H9 (cell line): ENCODE measurements around the gene CNOT6. TPM values are rescaled to one million over a fixed set of nuclear protein-coding genes. Genes with fewer than 3 reads are reported as not detected.

ENCODE experiments used
- DNase-seq: peaks from one replicate; pipeline ENCODE4 v3.0.0-alpha.2; 2017
- H2AFZ ChIP-seq: one replicate; pipeline ENCODE4 v1.6.1; 2013; ENCODE audit warnings: mild to moderate bottlenecking, low read length, control low read depth, moderate library complexity
- H2AK5ac ChIP-seq: 2 replicates; pipeline ENCODE4 v1.6.1; 2013; ENCODE audit warnings: low read length, control low read depth, mixed read lengths; ENCODE audit not compliant: insufficient read length
- H2BK120ac ChIP-seq: one replicate; pipeline ENCODE4 v1.6.1; 2013; ENCODE audit warnings: low read depth, mild to moderate bottlenecking, low read length, control low read depth, inconsistent platforms; ENCODE audit not compliant: poor library complexity, severe bottlenecking
- H2BK12ac ChIP-seq: 2 replicates; pipeline ENCODE4 v1.6.1; 2013; ENCODE audit warnings: low read length, control low read depth, mixed read lengths, low read depth; ENCODE audit not compliant: insufficient read length
- H2BK15ac ChIP-seq: 2 replicates; pipeline ENCODE4 v1.6.1; 2013; ENCODE audit warnings: low read depth, low read length, control low read depth
- H2BK20ac ChIP-seq: one replicate; pipeline ENCODE4 v1.6.1; 2013; ENCODE audit warnings: low read depth, mild to moderate bottlenecking, low read length, control low read depth, inconsistent platforms; ENCODE audit not compliant: poor library complexity, severe bottlenecking
- H2BK5ac ChIP-seq: 2 replicates; pipeline ENCODE4 v1.6.1; 2013; ENCODE audit warnings: low read length, control low read depth, mixed read lengths; ENCODE audit not compliant: insufficient read length
- H3K14ac ChIP-seq: 2 replicates; pipeline ENCODE4 v1.6.1; 2013; ENCODE audit warnings: low read length, control low read depth; ENCODE audit not compliant: insufficient read depth
- H3K18ac ChIP-seq: 2 replicates; pipeline ENCODE4 v1.6.1; 2013; ENCODE audit warnings: low read depth, mild to moderate bottlenecking, mixed read lengths, low read length, control low read depth; ENCODE audit not compliant: insufficient read length
- H3K23ac ChIP-seq: 2 replicates; pipeline ENCODE4 v1.6.1; 2013; ENCODE audit warnings: low read length, control low read depth, mixed read lengths, low read depth; ENCODE audit not compliant: insufficient read length
- H3K23me2 ChIP-seq: 2 replicates; pipeline ENCODE4 v1.6.1; 2013; ENCODE audit warnings: low read depth, mild to moderate bottlenecking, mixed read lengths, low read length, control low read depth; ENCODE audit not compliant: insufficient read length, poor library complexity, severe bottlenecking
- H3K27ac ChIP-seq: 2 replicates; pipeline ENCODE4 v1.5.1; 2013; ENCODE audit warnings: low read length, control low read depth, mixed read lengths, low read depth; ENCODE audit not compliant: insufficient read length
- H3K27me3 ChIP-seq: 2 replicates; pipeline ENCODE4 v1.6.1; 2013; ENCODE audit warnings: low read length, control low read depth, inconsistent platforms; ENCODE audit not compliant: insufficient read depth
- H3K4ac ChIP-seq: 2 replicates; pipeline ENCODE4 v1.6.1; 2013; ENCODE audit warnings: low read depth, mild to moderate bottlenecking, control low read depth, inconsistent platforms, low read length, moderate library complexity
- H3K4me1 ChIP-seq: 2 replicates; pipeline ENCODE4 v1.6.1; 2013; ENCODE audit warnings: low read length, control low read depth, inconsistent platforms; ENCODE audit not compliant: insufficient read depth
- H3K4me2 ChIP-seq: 2 replicates; pipeline ENCODE4 v1.6.1; 2013; ENCODE audit warnings: low read length, control low read depth, mixed read lengths; ENCODE audit not compliant: insufficient read length, insufficient read depth
- H3K56ac ChIP-seq: 2 replicates; pipeline ENCODE4 v1.6.1; 2013; ENCODE audit warnings: low read depth, mild to moderate bottlenecking, mixed read lengths, low read length, control low read depth; ENCODE audit not compliant: insufficient read length
- H3K79me1 ChIP-seq: 2 replicates; pipeline ENCODE4 v1.6.1; 2013; ENCODE audit warnings: low read depth, mild to moderate bottlenecking, moderate library complexity, low read length, control low read depth, inconsistent platforms; ENCODE audit not compliant: insufficient read depth, poor library complexity, severe bottlenecking
- H3K79me2 ChIP-seq: 2 replicates; pipeline ENCODE4 v1.6.1; 2013; ENCODE audit warnings: low read length, control low read depth, inconsistent platforms; ENCODE audit not compliant: insufficient read depth
- H3K9ac ChIP-seq: 2 replicates; pipeline ENCODE4 v1.6.1; 2013; ENCODE audit warnings: low read length, control low read depth, mixed read lengths; ENCODE audit not compliant: insufficient read length; ENCODE audit errors: extremely low read depth
- H3K9me3 ChIP-seq: one replicate; pipeline ENCODE4 v1.6.1; 2013; ENCODE audit warnings: low read depth, low read length, inconsistent platforms; ENCODE audit not compliant: control insufficient read depth
- H3T11ph ChIP-seq: one replicate; pipeline ENCODE4 v1.6.1; 2013; ENCODE audit warnings: mild to moderate bottlenecking, low read length, control low read depth, inconsistent platforms
- H4K20me1 ChIP-seq: one replicate; pipeline ENCODE4 v1.6.1; 2013; ENCODE audit not compliant: control insufficient read depth, insufficient read length, insufficient read depth
- H4K5ac ChIP-seq: 2 replicates; pipeline ENCODE4 v1.6.1; 2013; ENCODE audit warnings: low read depth, mild to moderate bottlenecking, mixed read lengths, low read length, control low read depth; ENCODE audit not compliant: insufficient read length
- H4K8ac ChIP-seq: replicated peaks from 2 replicates; pipeline ENCODE4 v1.6.1; 2013; ENCODE audit warnings: low read length, control low read depth, mixed read lengths, low read depth; ENCODE audit not compliant: insufficient read length
- H4K91ac ChIP-seq: 2 replicates; pipeline ENCODE4 v1.6.1; 2013; ENCODE audit warnings: low read depth, mild to moderate bottlenecking, moderate library complexity, mixed read lengths, low read length, control low read depth; ENCODE audit not compliant: insufficient read length
- H3K27ac Mint-ChIP-seq, 3 experiments: 2 replicates in 2 of 3; 3 replicates in 1 of 3; pipeline ENCODE4 v1.8.0; 2020 to 2021; ENCODE audit warnings: mixed read lengths in 3 of 3, mild to moderate bottlenecking in 1 of 3, moderate library complexity in 1 of 3
- H3K27me3 Mint-ChIP-seq: 2 replicates; pipeline ENCODE4 v1.8.0; 2021; ENCODE audit warnings: low read depth, mild to moderate bottlenecking, moderate library complexity, mixed read lengths
- H3K36me3 Mint-ChIP-seq, 3 experiments: 2 replicates in 2 of 3; 3 replicates in 1 of 3; pipeline ENCODE4 v1.8.0; 2020 to 2021; ENCODE audit warnings: low read depth in 3 of 3, mixed read lengths in 3 of 3; ENCODE audit not compliant: insufficient read depth in 1 of 3
- H3K4me1 Mint-ChIP-seq, 2 experiments: 2 replicates each; pipeline ENCODE4 v1.8.0; 2020; ENCODE audit warnings: mixed read lengths in 2 of 2
- H3K4me3 Mint-ChIP-seq, 2 experiments: 2 replicates in 1 of 2; 3 replicates in 1 of 2; pipeline ENCODE4 v1.8.0; 2020 to 2021; ENCODE audit warnings: mild to moderate bottlenecking in 2 of 2, mixed read lengths in 2 of 2, moderate library complexity in 1 of 2
- H3K9me3 Mint-ChIP-seq, 2 experiments: 2 replicates in 1 of 2; 3 replicates in 1 of 2; pipeline ENCODE4 v1.8.0; 2020; ENCODE audit warnings: mild to moderate bottlenecking in 2 of 2, mixed read lengths in 2 of 2, moderate library complexity in 1 of 2
- WGBS: extraction: QIAGEN DNeasy Blood & Tissue Kit; methylation state at CpG from one replicate; pipeline ENCODE4 v1.1.7; 2013; ENCODE audit warnings: missing lambda C conversion rate, low lambda C conversion rate, mixed read lengths; ENCODE audit not compliant: insufficient read length; ENCODE audit errors: extremely low coverage; 5-methylcytosine and 5-hydroxymethylcytosine counted together
- total RNA-seq: library from RNA; stranded (reverse); gene quantifications from 2 replicates; pipeline ENCODE4 v1.2.1, GENCODE V29; 2021
- TF ChIP-seq, protein P1 (sequence below): fragments of 200-600 bp; sonication (generic); conservative IDR thresholded peaks from 3 replicates; pipeline ENCODE4 v1.8.0; 2021; ENCODE audit warnings: antibody characterized with exemption, mild to moderate bottlenecking

The CNOT6 gene
- total RNA-seq, 1 experiment from 2014 or later = 45.0 TPM

DNA sequence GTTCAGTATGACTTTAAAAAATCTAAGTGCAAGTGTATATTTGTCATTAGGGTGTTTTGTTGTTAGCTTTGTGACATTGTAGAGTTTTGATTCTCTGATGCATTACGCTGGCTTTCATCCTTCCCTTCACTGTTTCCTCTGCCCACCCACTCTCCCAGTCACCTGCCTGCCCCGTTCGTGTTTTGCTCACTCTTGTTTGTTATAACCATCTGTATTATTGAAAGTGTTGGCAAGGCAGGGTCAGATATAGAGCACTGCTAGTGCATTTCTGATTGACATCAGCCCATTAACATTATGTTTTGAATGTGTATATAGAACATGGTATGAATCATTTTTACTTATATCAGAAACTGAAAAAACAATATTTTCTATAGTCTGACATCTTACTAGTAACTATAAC lies 69.8 kb downstream of the CNOT6 start:
- H3K4me2 ChIP-seq = no peak overlapping the region
- H4K8ac ChIP-seq = no peak overlapping the region
- Mint-ChIP-seq H3K27ac (0 out of 7 replicates have a peak overlapping the region, but pooled peaks of 1 of the 3 experiments have one; percentile 45), H3K9me3 (no peaks in the 10 kb centered on the region), H3K4me3 (no peak overlapping the region), H3K36me3 (peaks cover 35 to 83% (median 72%) of the 10 kb centered on the region in 3 experiments; a peak in 6 of 7 replicates), H3K27me3 (no peaks in the 10 kb centered on the region), H3K4me1 (no peaks in the 10 kb centered on the region)
- no peak overlapping the region for H3K23ac ChIP-seq
- DNase-seq = no peak
- no peak overlapping the region for H2BK15ac ChIP-seq
- H3K79me1 ChIP-seq = peaks cover 6% of the 10 kb centered on the region
- H3K14ac ChIP-seq = no peak overlapping the region
- no peak overlapping the region for H2BK5ac ChIP-seq
- H3K79me2 ChIP-seq = peaks cover 4% of the 10 kb centered on the region; the same call in 1 of the 2 replicates
- no peaks in the 10 kb centered on the region for H3K23me2 ChIP-seq
- H4K20me1 ChIP-seq = no peaks in the 10 kb centered on the region
- no peaks in the 10 kb centered on the region for H3K4me1 ChIP-seq
- H3K27ac ChIP-seq = no peak overlapping the region
- no peak overlapping the region for H2BK120ac ChIP-seq
- TF ChIP-seq, protein P1, sequence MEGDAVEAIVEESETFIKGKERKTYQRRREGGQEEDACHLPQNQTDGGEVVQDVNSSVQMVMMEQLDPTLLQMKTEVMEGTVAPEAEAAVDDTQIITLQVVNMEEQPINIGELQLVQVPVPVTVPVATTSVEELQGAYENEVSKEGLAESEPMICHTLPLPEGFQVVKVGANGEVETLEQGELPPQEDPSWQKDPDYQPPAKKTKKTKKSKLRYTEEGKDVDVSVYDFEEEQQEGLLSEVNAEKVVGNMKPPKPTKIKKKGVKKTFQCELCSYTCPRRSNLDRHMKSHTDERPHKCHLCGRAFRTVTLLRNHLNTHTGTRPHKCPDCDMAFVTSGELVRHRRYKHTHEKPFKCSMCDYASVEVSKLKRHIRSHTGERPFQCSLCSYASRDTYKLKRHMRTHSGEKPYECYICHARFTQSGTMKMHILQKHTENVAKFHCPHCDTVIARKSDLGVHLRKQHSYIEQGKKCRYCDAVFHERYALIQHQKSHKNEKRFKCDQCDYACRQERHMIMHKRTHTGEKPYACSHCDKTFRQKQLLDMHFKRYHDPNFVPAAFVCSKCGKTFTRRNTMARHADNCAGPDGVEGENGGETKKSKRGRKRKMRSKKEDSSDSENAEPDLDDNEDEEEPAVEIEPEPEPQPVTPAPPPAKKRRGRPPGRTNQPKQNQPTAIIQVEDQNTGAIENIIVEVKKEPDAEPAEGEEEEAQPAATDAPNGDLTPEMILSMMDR = no peak
- no peak overlapping the region for H4K91ac ChIP-seq
- H3T11ph ChIP-seq = no peak overlapping the region
- no peak overlapping the region for H4K5ac ChIP-seq
- no CpG with 5 or more reads among the region's 3 CpGs for WGBS
- H3K18ac ChIP-seq = no peak overlapping the region
- no peaks in the 10 kb centered on the region for H3K27me3 ChIP-seq
- H2AFZ ChIP-seq = no peak overlapping the region
- no peak overlapping the region for H2BK20ac ChIP-seq
- H3K9ac ChIP-seq = no peak overlapping the region
- H2BK12ac ChIP-seq = no peak overlapping the region
- H3K4ac ChIP-seq = no peak overlapping the region
- no peaks in the 10 kb centered on the region for H3K9me3 ChIP-seq
- no peak overlapping the region for H2AK5ac ChIP-seq
- H3K56ac ChIP-seq = no peak overlapping the region
